ENCODE measurements around the gene FGFR2. TPM values are rescaled to one million over a fixed set of nuclear protein-coding genes. Genes with fewer than 3 reads are reported as not detected.

Gene FGFR2
- total and polyA plus RNA-seq, 4 donors = 11.4 to 69.9 (median 31.9) TPM

GRCh38 chr10:121580276-121581116 lies 17.7 kb downstream of the FGFR2 start:
- Histone ChIP-seq H3K4me3 (ENCODE audit: low read depth in 1 of 3, low read length in 3 of 3) (no peak overlapping the region), H3K4me1 (ENCODE audit: control insufficient read depth in 4 of 4, insufficient read depth in 4 of 4, low read length in 3 of 4) (peaks cover 0 to 8% (median 0%) of the 10 kb centered on the region in 4 donors), H3K9me3 (ENCODE audit: control insufficient read depth in 4 of 4, low read length in 3 of 4) (no peaks in the 10 kb centered on the region), H3K27ac (ENCODE audit: low read depth in 1 of 2, low read length in 2 of 2) (no peak overlapping the region), H3K27me3 (ENCODE audit: control insufficient read depth in 4 of 4, insufficient read depth in 4 of 4, low read length in 3 of 4) (no peaks in the 10 kb centered on the region), H3K9ac (ENCODE audit: low read depth in 1 of 2, low read length in 2 of 2) (no peak overlapping the region), H3K36me3 (ENCODE audit: control insufficient read depth in 4 of 4, insufficient read depth in 3 of 4, low read depth in 1 of 4, low read length in 3 of 4) (no peaks in the 10 kb centered on the region)
- 70% methylated on average over 22 of the region's 22 CpGs for WGBS
- no peak for DNase-seq (ENCODE audit: low spot score)
- no peak for TF ChIP-seq EGR1 (IDR thresholded peaks at IDR 0.05; ENCODE audit: low read depth in 2 of 2)
- no peak for TF ChIP-seq CTCF (IDR thresholded peaks at IDR 0.05; ENCODE audit: low read depth, low read length, missing input control)
- TF ChIP-seq FOXA1 (IDR thresholded peaks at IDR 0.05) = no peak
- TF ChIP-seq JUND (IDR thresholded peaks at IDR 0.05) = no peak
- TF ChIP-seq ATF3 (IDR thresholded peaks at IDR 0.05) = no peak
- TF ChIP-seq ZBTB33 (IDR thresholded peaks at IDR 0.05) = no peak
- no peak for TF ChIP-seq MAX (IDR thresholded peaks at IDR 0.05)
- TF ChIP-seq HNF4G (IDR thresholded peaks at IDR 0.05) = no peak
- no peak for TF ChIP-seq GABPA (IDR thresholded peaks at IDR 0.05 in 1 of 2, conservative IDR thresholded peaks at IDR 0.05 in 1 of 2)
- no peak for TF ChIP-seq YY1 (IDR thresholded peaks at IDR 0.05)
- no peak for TF ChIP-seq RAD21 (IDR thresholded peaks at IDR 0.05)
- TF ChIP-seq TAF1 (conservative IDR thresholded peaks at IDR 0.05) = no peak
- TF ChIP-seq RXRA (IDR thresholded peaks at IDR 0.05) = no peak
- no peak for TF ChIP-seq REST (IDR thresholded peaks at IDR 0.05)
- TF ChIP-seq HNF4A (conservative IDR thresholded peaks at IDR 0.05) = no peak
- no peak for TF ChIP-seq FOXA2 (IDR thresholded peaks at IDR 0.05)
- no peak for TF ChIP-seq NR2F2 (IDR thresholded peaks at IDR 0.05)
- TF ChIP-seq SP1 (IDR thresholded peaks at IDR 0.05) = no peak

All from liver (tissue), 9 donors.